G401 (cell line): ENCODE measurements around the gene WASL. TPM values are rescaled to one million over a fixed set of nuclear protein-coding genes. Genes with fewer than 3 reads are reported as not detected.
"Not testable (repeated sequence)": the region's sequence is repeated elsewhere in the genome, so short reads cannot be mapped to it uniquely, and the experiment has no call there.

Source experiments
- DNase-seq: peaks from one replicate; pipeline ENCODE4 v3.0.0-alpha.2; 2015; ENCODE audit warnings: low spot score
- in situ Hi-C: cut with HindIII; loops from 2 replicates; pipeline ENCODE4 v1.10.0; 2016; ENCODE audit warnings: low sequenced_read_pairs, mixed read lengths
- total RNA-seq: library from RNA; depleted of rRNA; stranded (reverse); fragments of >200 nt; shearing (Covaris generic); gene quantifications from 2 replicates; pipeline ENCODE4 v1.2.3, GENCODE V29; 2014

WASL gene
- total RNA-seq, 1 experiment from 2014 or later = 6.7 TPM

DNA sequence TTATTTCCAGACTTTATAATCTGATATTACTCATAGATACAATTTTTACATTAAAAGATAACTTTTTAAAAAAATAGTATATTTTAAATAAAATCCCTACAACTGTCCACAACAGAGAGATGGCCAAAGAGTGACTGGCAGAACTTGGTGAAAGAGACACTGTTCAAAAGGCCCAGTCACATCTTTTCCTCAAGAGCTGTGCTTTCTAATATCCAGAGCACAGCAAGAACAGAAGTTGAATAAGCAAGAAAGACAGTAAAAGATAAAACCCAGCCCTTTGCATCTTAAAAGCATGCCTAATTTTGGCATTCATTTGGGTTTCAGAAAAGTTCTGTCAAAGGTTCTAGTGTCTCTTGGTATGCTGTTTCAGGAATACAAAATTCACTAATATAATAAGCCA is 6.9 kb downstream of the WASL start:
- in situ Hi-C loops = no loop called here
- no peak for DNase-seq

DNA sequence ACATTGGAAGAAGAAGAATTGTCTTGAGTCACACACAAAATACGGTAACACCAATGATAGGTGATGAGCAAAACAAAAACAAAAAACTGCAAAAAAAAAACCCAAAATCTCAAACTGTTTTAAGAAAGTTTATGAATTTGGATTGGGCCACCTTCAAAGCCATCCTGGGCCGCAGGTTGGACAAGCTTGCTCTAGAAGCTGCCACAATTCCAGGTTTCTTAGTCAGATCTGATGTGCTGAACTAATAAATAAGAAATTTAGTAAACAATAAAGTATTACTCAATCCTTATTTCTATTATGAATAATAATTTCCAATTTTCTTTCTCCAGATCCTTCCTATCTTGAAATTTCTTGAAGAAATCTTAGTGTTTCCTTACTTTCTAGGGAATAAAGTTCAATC is 10.0 kb downstream of the WASL start:
- in situ Hi-C loops = no loop called here
- no peak for DNase-seq

- in situ Hi-C loops = no loop called here
Measured at GRCh38 chr7:123738356-123738755, 10.4 kb downstream of the WASL start.

DNA sequence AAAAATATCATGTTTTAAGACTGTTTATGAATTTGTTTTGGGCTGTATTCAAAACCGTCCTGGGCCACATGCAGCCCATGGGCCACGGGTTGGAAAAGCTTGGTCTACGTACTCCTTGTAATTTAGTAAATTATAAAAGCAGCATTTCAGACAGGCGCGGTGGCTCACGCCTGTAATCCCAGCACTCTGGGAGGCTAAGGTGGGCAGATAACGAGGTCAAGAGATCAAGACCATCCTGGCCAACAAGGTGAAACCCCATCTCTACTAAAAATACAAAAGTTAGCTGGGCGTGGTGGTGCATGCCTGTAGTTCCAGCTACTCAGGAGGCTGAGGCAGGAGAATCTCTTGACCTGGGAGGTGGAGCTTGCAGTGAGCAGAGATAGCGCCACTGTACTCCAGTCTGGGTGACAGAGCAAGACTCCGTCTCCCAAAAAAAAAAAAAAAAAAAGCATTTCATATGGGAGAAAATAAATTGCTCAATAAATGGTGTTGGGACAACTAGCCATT is 11.6 kb downstream of the WASL start:
- in situ Hi-C loops, DNase-seq: not testable (repeated sequence)

More at GRCh38 chr7:123738356-123738755, 10.4 kb downstream of the WASL start:
- no peak for DNase-seq

DNA sequence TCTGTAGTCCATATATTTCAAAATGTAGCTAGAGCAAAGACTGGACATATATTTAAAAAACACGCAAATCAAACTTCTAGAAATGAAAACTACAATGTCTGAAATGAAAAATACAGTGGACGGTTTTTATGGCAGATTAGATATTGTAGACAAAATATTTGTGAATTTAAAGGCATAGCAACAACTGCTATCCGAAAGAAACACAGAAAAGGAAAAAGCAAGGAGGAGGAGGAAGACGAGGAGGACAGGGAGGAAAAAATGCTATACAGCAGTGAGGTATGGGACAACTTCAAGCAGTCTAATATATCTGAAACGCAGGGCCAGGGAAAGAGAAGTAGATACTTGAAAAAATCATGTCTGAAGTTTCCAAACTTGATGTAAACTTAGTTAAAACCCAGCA is 13.3 kb downstream of the WASL start:
- no peak for DNase-seq
- in situ Hi-C loops = no loop called here

DNA sequence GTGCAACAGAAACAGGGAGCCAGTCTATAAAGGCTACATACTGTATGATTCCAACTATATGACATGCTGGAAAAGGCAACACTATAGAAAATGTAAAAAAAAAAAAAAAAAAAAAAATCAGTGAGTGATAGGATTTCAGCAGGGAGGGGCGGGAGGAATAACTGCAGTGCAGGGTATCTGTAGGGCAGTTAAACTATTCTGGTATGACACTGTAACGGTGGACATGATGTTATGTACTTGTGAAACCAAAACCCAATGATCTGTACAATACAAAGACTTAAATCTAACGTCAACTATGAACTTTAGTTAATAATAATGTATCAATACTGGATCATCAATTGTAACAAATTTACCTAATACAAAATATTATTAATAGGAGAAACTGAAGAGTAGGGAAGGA is 14.3 kb downstream of the WASL start:
- in situ Hi-C loops = no loop called here
- no peak for DNase-seq

DNA sequence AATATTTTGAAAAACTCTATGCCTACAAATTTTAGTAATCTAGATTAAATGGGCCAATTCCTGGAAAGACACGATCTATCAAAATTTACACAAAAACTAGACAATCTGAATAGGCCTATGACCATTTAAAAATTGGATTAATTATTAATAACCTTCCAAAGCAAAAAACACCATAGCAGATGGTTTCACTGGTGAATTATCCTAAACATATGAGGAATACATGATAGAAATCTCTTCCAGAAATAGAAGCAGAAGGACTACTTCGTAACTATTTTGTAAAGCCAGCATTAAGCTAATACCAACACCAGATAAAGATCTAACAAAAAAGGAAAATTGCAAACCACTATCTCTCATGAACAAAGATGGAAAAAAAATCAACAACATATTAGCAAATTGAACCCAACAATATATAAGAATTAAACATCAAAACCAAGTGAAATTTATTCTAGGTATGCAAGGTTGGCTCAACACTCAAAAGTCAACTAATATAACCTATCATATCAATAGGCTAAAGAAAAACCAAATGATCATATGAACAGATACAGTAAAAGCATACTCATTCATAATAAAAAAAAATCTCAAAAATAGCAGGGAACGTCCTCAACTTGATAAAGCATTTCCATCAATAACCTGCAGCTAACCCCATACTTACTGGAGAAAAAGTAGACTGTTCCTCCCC is 16.3 kb downstream of the WASL start:
- no peak for DNase-seq
- in situ Hi-C loops = no loop called here

- in situ Hi-C loops = no loop called here
- no peak for DNase-seq
Measured at GRCh38 chr7:123729218-123729578, 19.6 kb downstream of the WASL start.

- in situ Hi-C loops = no loop called here
- no peak for DNase-seq
Measured at GRCh38 chr7:123727071-123727837, 21.5 kb downstream of the WASL start.

DNA sequence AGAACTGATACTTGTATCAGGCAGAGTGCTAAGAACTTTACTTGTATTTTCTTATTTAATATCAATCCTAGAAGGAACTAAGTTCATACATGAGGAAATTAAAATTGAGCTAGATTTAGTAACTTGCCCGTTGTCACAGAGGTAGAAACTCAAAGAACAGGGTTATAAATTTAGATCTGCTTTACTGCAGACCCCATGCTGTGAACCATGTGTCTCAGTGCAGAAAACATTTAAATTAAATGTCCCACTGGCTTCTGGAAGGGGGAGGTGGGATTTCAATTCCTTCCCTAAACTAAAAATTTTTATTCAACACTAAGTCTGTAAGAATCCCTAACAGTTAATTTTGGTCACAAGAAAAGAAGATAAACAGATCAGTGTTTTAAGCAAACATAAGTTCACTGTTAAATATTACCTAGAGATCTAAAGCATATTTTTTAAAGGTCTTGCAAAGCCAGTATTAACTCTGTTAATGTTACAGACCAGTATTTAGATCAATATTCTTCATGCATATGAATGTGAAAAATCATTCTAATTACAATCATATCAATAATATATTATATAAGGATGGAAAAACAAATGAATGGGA is 23.1 kb downstream of the WASL start:
- in situ Hi-C loops = no loop called here

GRCh38 chr7:123724817-123725253 is 24.0 kb downstream of the WASL start:
- in situ Hi-C loops = no loop called here
- no peak for DNase-seq

More for the DNA sequence above, 23.1 kb downstream of the WASL start:
- peak; percentile 62 for DNase-seq

DNA sequence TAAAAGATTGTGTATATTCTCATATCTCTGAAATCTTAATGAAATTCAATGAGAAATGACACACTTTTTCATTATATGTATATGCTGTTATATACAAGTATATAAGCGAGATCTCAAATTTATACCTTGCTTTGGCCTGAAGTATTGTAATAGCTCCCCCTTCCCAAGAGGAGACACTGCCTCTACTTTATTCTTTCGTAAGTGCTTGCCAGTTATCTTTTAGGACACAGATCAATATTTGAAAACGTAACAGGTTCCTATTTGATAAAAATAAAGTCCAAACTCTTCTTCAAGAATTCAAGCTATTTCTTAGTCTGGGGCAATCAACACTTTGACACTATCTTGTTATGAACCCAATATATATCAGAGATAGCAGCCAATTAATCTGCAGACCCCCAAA is 24.9 kb downstream of the WASL start:
- in situ Hi-C loops = no loop called here
- DNase-seq = no peak

GRCh38 chr7:123720527-123720926 is 28.3 kb downstream of the WASL start:
- in situ Hi-C loops, DNase-seq: not testable (repeated sequence)

- in situ Hi-C loops = no loop called here
- DNase-seq = no peak
Measured at GRCh38 chr7:123719197-123719721, 29.5 kb downstream of the WASL start.

DNA sequence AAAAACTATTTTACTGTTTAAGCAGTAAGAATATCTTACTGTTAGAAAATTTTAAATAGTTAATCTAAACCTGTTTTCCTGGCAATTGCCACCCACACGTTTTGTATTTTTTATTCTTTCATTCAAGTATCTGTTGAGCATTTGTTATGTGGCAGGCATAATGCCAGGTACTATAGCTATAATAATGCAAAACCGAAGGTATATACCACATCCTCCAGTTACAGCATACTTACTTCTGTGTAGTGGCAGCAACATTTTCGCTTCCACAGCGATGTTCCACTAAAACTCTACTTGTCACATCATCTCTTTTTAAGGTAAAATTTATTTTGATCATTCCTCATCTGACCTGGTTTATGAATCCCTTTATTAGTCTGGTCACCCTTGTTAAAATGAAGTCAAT is 30.0 kb downstream of the WASL start:
- DNase-seq = no peak
- in situ Hi-C loops = no loop called here

- in situ Hi-C loops = no loop called here
- DNase-seq = no peak
Measured at GRCh38 chr7:123717689-123718088, 31.1 kb downstream of the WASL start.

DNA sequence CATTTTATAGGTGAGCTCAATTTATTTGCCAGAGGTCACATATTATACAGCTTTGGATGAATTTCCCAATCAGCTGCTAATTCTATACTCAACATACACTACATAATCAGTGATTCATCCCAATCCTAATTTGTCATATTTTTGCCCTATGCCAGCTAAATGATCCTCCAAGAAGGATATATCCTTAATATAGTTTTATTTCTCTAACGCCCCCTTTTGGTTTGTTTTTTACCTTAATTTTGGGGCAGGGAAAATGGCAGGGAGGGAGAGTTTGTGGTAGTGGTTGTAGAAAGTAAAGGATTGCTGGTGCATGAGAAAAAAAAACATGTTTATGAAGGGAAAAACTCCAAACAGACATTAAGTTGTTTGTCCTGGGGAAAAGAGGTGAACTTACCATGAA is 31.9 kb downstream of the WASL start:
- in situ Hi-C loops = no loop called here
- DNase-seq = no peak

DNA sequence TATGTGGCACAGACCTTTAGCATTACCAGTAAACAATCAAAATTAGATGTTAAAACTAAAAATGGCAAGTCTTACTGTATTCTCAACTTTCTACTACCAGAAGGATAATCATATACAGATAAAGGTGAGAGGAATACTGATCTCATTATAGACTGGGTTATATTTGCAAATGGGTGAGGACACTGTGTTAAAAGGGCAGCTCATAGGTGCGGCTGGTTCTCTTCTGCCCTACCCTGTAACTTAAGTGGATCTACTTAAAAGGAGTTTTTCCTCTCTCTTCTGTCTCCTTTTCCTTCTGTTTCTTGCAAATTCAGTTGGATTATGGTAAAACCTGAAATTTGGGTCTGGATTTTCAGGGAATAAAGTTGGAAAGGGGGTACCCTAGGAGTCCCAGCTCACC is 33.0 kb downstream of the WASL start:
- in situ Hi-C loops = no loop called here
- no peak for DNase-seq

DNA sequence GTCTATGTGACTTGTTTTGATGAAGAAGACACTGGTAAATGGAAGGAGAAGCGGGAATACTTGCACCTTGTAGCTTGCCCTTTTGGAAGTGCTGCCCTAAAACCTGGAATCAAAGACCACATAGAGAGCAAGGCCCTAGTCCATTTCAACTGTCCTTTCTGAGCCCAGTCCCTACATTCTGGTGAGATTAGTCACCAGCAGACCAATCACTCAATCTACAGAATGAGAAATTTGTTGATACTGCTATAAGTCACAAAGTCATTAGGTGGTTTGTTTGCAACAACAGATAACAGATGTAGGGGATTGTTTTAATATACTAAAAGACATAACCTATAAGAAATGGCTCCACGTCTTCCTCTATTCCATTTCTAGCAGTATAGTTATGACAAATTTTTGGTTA is 33.6 kb downstream of the WASL start:
- no peak for DNase-seq
- in situ Hi-C loops = no loop called here
